H9 (cell line): ENCODE results near the gene CEP192. TPM values are rescaled to one million over a fixed set of nuclear protein-coding genes. Genes with fewer than 3 reads are reported as not detected.

Experiments
- DNase-seq: peaks from one replicate; pipeline ENCODE4 v3.0.0-alpha.2; 2017
- H2AFZ ChIP-seq: one replicate; pipeline ENCODE4 v1.6.1; 2013; ENCODE audit warnings: mild to moderate bottlenecking, low read length, control low read depth, moderate library complexity
- H2AK5ac ChIP-seq: 2 replicates; pipeline ENCODE4 v1.6.1; 2013; ENCODE audit warnings: low read length, control low read depth, mixed read lengths; ENCODE audit not compliant: insufficient read length
- H2BK120ac ChIP-seq: one replicate; pipeline ENCODE4 v1.6.1; 2013; ENCODE audit warnings: low read depth, mild to moderate bottlenecking, low read length, control low read depth, inconsistent platforms; ENCODE audit not compliant: poor library complexity, severe bottlenecking
- H2BK12ac ChIP-seq: 2 replicates; pipeline ENCODE4 v1.6.1; 2013; ENCODE audit warnings: low read length, control low read depth, mixed read lengths, low read depth; ENCODE audit not compliant: insufficient read length
- H2BK15ac ChIP-seq: 2 replicates; pipeline ENCODE4 v1.6.1; 2013; ENCODE audit warnings: low read depth, low read length, control low read depth
- H2BK20ac ChIP-seq: one replicate; pipeline ENCODE4 v1.6.1; 2013; ENCODE audit warnings: low read depth, mild to moderate bottlenecking, low read length, control low read depth, inconsistent platforms; ENCODE audit not compliant: poor library complexity, severe bottlenecking
- H2BK5ac ChIP-seq: 2 replicates; pipeline ENCODE4 v1.6.1; 2013; ENCODE audit warnings: low read length, control low read depth, mixed read lengths; ENCODE audit not compliant: insufficient read length
- H3K14ac ChIP-seq: 2 replicates; pipeline ENCODE4 v1.6.1; 2013; ENCODE audit warnings: low read length, control low read depth; ENCODE audit not compliant: insufficient read depth
- H3K18ac ChIP-seq: 2 replicates; pipeline ENCODE4 v1.6.1; 2013; ENCODE audit warnings: low read depth, mild to moderate bottlenecking, mixed read lengths, low read length, control low read depth; ENCODE audit not compliant: insufficient read length
- H3K23ac ChIP-seq: 2 replicates; pipeline ENCODE4 v1.6.1; 2013; ENCODE audit warnings: low read length, control low read depth, mixed read lengths, low read depth; ENCODE audit not compliant: insufficient read length
- H3K23me2 ChIP-seq: 2 replicates; pipeline ENCODE4 v1.6.1; 2013; ENCODE audit warnings: low read depth, mild to moderate bottlenecking, mixed read lengths, low read length, control low read depth; ENCODE audit not compliant: insufficient read length, poor library complexity, severe bottlenecking
- H3K27ac ChIP-seq: 2 replicates; pipeline ENCODE4 v1.5.1; 2013; ENCODE audit warnings: low read length, control low read depth, mixed read lengths, low read depth; ENCODE audit not compliant: insufficient read length
- H3K27me3 ChIP-seq: 2 replicates; pipeline ENCODE4 v1.6.1; 2013; ENCODE audit warnings: low read length, control low read depth, inconsistent platforms; ENCODE audit not compliant: insufficient read depth
- H3K4ac ChIP-seq: 2 replicates; pipeline ENCODE4 v1.6.1; 2013; ENCODE audit warnings: low read depth, mild to moderate bottlenecking, control low read depth, inconsistent platforms, low read length, moderate library complexity
- H3K4me1 ChIP-seq: 2 replicates; pipeline ENCODE4 v1.6.1; 2013; ENCODE audit warnings: low read length, control low read depth, inconsistent platforms; ENCODE audit not compliant: insufficient read depth
- H3K4me2 ChIP-seq: 2 replicates; pipeline ENCODE4 v1.6.1; 2013; ENCODE audit warnings: low read length, control low read depth, mixed read lengths; ENCODE audit not compliant: insufficient read length, insufficient read depth
- H3K56ac ChIP-seq: 2 replicates; pipeline ENCODE4 v1.6.1; 2013; ENCODE audit warnings: low read depth, mild to moderate bottlenecking, mixed read lengths, low read length, control low read depth; ENCODE audit not compliant: insufficient read length
- H3K79me1 ChIP-seq: 2 replicates; pipeline ENCODE4 v1.6.1; 2013; ENCODE audit warnings: low read depth, mild to moderate bottlenecking, moderate library complexity, low read length, control low read depth, inconsistent platforms; ENCODE audit not compliant: insufficient read depth, poor library complexity, severe bottlenecking
- H3K79me2 ChIP-seq: 2 replicates; pipeline ENCODE4 v1.6.1; 2013; ENCODE audit warnings: low read length, control low read depth, inconsistent platforms; ENCODE audit not compliant: insufficient read depth
- H3K9ac ChIP-seq: 2 replicates; pipeline ENCODE4 v1.6.1; 2013; ENCODE audit warnings: low read length, control low read depth, mixed read lengths; ENCODE audit not compliant: insufficient read length; ENCODE audit errors: extremely low read depth
- H3K9me3 ChIP-seq: one replicate; pipeline ENCODE4 v1.6.1; 2013; ENCODE audit warnings: low read depth, low read length, inconsistent platforms; ENCODE audit not compliant: control insufficient read depth
- H3T11ph ChIP-seq: one replicate; pipeline ENCODE4 v1.6.1; 2013; ENCODE audit warnings: mild to moderate bottlenecking, low read length, control low read depth, inconsistent platforms
- H4K20me1 ChIP-seq: one replicate; pipeline ENCODE4 v1.6.1; 2013; ENCODE audit not compliant: control insufficient read depth, insufficient read length, insufficient read depth
- H4K5ac ChIP-seq: 2 replicates; pipeline ENCODE4 v1.6.1; 2013; ENCODE audit warnings: low read depth, mild to moderate bottlenecking, mixed read lengths, low read length, control low read depth; ENCODE audit not compliant: insufficient read length
- H4K8ac ChIP-seq: replicated peaks from 2 replicates; pipeline ENCODE4 v1.6.1; 2013; ENCODE audit warnings: low read length, control low read depth, mixed read lengths, low read depth; ENCODE audit not compliant: insufficient read length
- H4K91ac ChIP-seq: 2 replicates; pipeline ENCODE4 v1.6.1; 2013; ENCODE audit warnings: low read depth, mild to moderate bottlenecking, moderate library complexity, mixed read lengths, low read length, control low read depth; ENCODE audit not compliant: insufficient read length
- H3K27ac Mint-ChIP-seq, 3 experiments: 2 replicates in 2 of 3; 3 replicates in 1 of 3; pipeline ENCODE4 v1.8.0; 2020 to 2021; ENCODE audit warnings: mixed read lengths in 3 of 3, mild to moderate bottlenecking in 1 of 3, moderate library complexity in 1 of 3
- H3K27me3 Mint-ChIP-seq: 2 replicates; pipeline ENCODE4 v1.8.0; 2021; ENCODE audit warnings: low read depth, mild to moderate bottlenecking, moderate library complexity, mixed read lengths
- H3K36me3 Mint-ChIP-seq, 3 experiments: 2 replicates in 2 of 3; 3 replicates in 1 of 3; pipeline ENCODE4 v1.8.0; 2020 to 2021; ENCODE audit warnings: low read depth in 3 of 3, mixed read lengths in 3 of 3; ENCODE audit not compliant: insufficient read depth in 1 of 3
- H3K4me1 Mint-ChIP-seq, 2 experiments: 2 replicates each; pipeline ENCODE4 v1.8.0; 2020; ENCODE audit warnings: mixed read lengths in 2 of 2
- H3K4me3 Mint-ChIP-seq, 2 experiments: 2 replicates in 1 of 2; 3 replicates in 1 of 2; pipeline ENCODE4 v1.8.0; 2020 to 2021; ENCODE audit warnings: mild to moderate bottlenecking in 2 of 2, mixed read lengths in 2 of 2, moderate library complexity in 1 of 2
- H3K9me3 Mint-ChIP-seq, 2 experiments: 2 replicates in 1 of 2; 3 replicates in 1 of 2; pipeline ENCODE4 v1.8.0; 2020; ENCODE audit warnings: mild to moderate bottlenecking in 2 of 2, mixed read lengths in 2 of 2, moderate library complexity in 1 of 2
- WGBS: extraction: QIAGEN DNeasy Blood & Tissue Kit; methylation state at CpG from one replicate; pipeline ENCODE4 v1.1.7; 2013; ENCODE audit warnings: missing lambda C conversion rate, low lambda C conversion rate, mixed read lengths; ENCODE audit not compliant: insufficient read length; ENCODE audit errors: extremely low coverage; 5-methylcytosine and 5-hydroxymethylcytosine counted together
- total RNA-seq: library from RNA; stranded (reverse); gene quantifications from 2 replicates; pipeline ENCODE4 v1.2.1, GENCODE V29; 2021
- TF ChIP-seq, protein P1 (sequence below): fragments of 200-600 bp; sonication (generic); conservative IDR thresholded peaks from 3 replicates; pipeline ENCODE4 v1.8.0; 2021; ENCODE audit warnings: antibody characterized with exemption, mild to moderate bottlenecking

CEP192 gene
- total RNA-seq, 1 experiment from 2014 or later = 23.5 TPM

DNA sequence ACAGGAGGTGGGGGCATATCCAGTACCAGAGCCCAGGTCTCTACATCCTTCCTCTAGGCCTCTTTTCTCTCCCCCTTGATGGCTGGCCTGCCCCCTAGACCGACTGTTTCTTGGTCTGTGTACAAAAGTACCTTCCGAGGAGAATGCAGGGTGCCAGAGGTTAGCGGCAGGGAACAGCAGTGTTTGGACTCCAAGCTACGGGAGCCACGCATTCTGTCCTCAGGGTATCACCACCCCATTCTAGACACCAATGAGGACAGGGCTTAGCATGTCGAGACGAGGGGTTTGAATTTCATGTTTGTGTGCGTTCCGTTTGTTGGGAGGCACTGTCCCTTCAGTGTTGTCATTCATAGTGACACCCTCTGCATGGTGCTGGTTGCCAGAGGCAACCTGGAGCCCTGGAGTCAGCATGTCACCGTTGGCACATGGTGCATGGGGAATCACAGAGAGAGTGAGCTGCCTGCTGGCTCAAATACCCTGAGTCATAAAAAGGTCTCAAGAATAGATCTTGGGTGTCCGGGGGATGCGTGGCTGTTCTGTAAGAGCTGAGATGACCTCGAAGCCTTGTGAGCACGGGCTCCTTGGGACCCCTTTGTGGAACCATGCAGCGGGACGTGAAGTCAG is 170.2 kb downstream of the CEP192 start:
- peaks cover 24% of the 10 kb centered on the region in 2 experiments for H3K9me3 Mint-ChIP-seq
- H3K79me2 ChIP-seq = no peaks in the 10 kb centered on the region
- TF ChIP-seq, protein P1, sequence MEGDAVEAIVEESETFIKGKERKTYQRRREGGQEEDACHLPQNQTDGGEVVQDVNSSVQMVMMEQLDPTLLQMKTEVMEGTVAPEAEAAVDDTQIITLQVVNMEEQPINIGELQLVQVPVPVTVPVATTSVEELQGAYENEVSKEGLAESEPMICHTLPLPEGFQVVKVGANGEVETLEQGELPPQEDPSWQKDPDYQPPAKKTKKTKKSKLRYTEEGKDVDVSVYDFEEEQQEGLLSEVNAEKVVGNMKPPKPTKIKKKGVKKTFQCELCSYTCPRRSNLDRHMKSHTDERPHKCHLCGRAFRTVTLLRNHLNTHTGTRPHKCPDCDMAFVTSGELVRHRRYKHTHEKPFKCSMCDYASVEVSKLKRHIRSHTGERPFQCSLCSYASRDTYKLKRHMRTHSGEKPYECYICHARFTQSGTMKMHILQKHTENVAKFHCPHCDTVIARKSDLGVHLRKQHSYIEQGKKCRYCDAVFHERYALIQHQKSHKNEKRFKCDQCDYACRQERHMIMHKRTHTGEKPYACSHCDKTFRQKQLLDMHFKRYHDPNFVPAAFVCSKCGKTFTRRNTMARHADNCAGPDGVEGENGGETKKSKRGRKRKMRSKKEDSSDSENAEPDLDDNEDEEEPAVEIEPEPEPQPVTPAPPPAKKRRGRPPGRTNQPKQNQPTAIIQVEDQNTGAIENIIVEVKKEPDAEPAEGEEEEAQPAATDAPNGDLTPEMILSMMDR = no peak
- H4K91ac ChIP-seq = no peak overlapping the region
- H3K4ac ChIP-seq = no peak overlapping the region
- H2BK15ac ChIP-seq = no peak overlapping the region
- DNase-seq = no peak
- H2BK20ac ChIP-seq = no peak overlapping the region
- H3K9ac ChIP-seq = no peak overlapping the region
- H3K4me1 Mint-ChIP-seq = peaks cover 14 to 17% of the 10 kb centered on the region in 2 experiments
- no peaks in the 10 kb centered on the region for H3K27me3 ChIP-seq
- no peak overlapping the region for H2AFZ ChIP-seq
- WGBS = no CpG with 5 or more reads among the region's 16 CpGs
- H3K27me3 Mint-ChIP-seq = no peaks in the 10 kb centered on the region; the same call in 1 of the 2 replicates
- H4K20me1 ChIP-seq = no peaks in the 10 kb centered on the region
- H3K4me3 Mint-ChIP-seq = no peak overlapping the region
- H3K23ac ChIP-seq = no peak overlapping the region
- no peak overlapping the region for H3K18ac ChIP-seq
- H3K27ac Mint-ChIP-seq = no peak overlapping the region; a peak in 1 of 7 replicates
- H3K23me2 ChIP-seq = no peaks in the 10 kb centered on the region
- no peak overlapping the region for H2BK12ac ChIP-seq
- no peak overlapping the region for H4K8ac ChIP-seq
- no peaks in the 10 kb centered on the region for H3K9me3 ChIP-seq
- no peak overlapping the region for H3T11ph ChIP-seq
- H2BK120ac ChIP-seq = no peak overlapping the region
- no peak overlapping the region for H3K27ac ChIP-seq
- H2BK5ac ChIP-seq = no peak overlapping the region
- no peak overlapping the region for H2AK5ac ChIP-seq
- no peak overlapping the region for H3K14ac ChIP-seq
- H4K5ac ChIP-seq = no peak overlapping the region
- H3K56ac ChIP-seq = no peak overlapping the region
- H3K4me2 ChIP-seq = no peak overlapping the region
- no peaks in the 10 kb centered on the region for H3K79me1 ChIP-seq
- no peaks in the 10 kb centered on the region for H3K4me1 ChIP-seq
- H3K36me3 Mint-ChIP-seq = peaks cover 5 to 18% (median 6%) of the 10 kb centered on the region in 3 experiments
